ENCODE results near the gene ARHGAP10.
"Not testable (repeated sequence)": the region's sequence is repeated elsewhere in the genome, so short reads cannot be mapped to it uniquely, and the experiment has no call there.

Gene ARHGAP10

GRCh38 chr4:148077581-148077980 lies 345.7 kb downstream of the ARHGAP10 start:
- no peak for TF ChIP-seq POLR2A (IDR thresholded peaks at IDR 0.05; ENCODE audit: low read length)
- TF ChIP-seq GATA1 (IDR thresholded peaks at IDR 0.05; ENCODE audit: low read depth, low read length): no peak
- no peak for DNase-seq

DNA sequence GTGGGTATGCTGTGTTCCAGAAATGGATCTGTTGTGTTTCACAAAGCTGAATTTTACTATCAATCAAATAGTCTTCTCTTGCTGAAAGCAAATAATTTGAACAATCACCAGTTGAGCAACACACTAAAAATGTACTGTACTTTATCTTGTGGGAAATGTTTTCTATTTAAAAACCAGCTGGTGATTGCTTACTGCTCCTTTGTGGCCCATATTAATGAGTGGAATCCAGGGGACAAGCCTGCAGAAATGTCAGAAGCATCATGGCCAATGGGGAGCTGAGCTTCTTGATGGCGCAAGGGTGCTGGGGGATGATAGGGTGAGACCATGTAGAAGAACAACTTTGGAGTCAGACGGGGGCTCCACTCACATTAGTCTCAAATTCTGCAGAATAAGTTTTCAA lies 346.2 kb downstream of the ARHGAP10 start:
- no peak for DNase-seq
- TF ChIP-seq GATA1 (IDR thresholded peaks at IDR 0.05; ENCODE audit: low read depth, low read length) (no peak), POLR2A (IDR thresholded peaks at IDR 0.05; ENCODE audit: low read length) (no peak)

GRCh38 chr4:148079961-148080360 lies 348.1 kb downstream of the ARHGAP10 start:
- DNase-seq: no peak
- TF ChIP-seq POLR2A (IDR thresholded peaks at IDR 0.05; ENCODE audit: low read length): no peak
- TF ChIP-seq GATA1 (IDR thresholded peaks at IDR 0.05; ENCODE audit: low read depth, low read length): no peak

- no peak for DNase-seq
- TF ChIP-seq POLR2A (IDR thresholded peaks at IDR 0.05; ENCODE audit: low read length): no peak
- no peak for TF ChIP-seq GATA1 (IDR thresholded peaks at IDR 0.05; ENCODE audit: low read depth, low read length)
Measured at GRCh38 chr4:148081267-148081666, 349.4 kb downstream of the ARHGAP10 start.

- no peak for DNase-seq
Measured at GRCh38 chr4:148081745-148082144, 349.9 kb downstream of the ARHGAP10 start.

DNA sequence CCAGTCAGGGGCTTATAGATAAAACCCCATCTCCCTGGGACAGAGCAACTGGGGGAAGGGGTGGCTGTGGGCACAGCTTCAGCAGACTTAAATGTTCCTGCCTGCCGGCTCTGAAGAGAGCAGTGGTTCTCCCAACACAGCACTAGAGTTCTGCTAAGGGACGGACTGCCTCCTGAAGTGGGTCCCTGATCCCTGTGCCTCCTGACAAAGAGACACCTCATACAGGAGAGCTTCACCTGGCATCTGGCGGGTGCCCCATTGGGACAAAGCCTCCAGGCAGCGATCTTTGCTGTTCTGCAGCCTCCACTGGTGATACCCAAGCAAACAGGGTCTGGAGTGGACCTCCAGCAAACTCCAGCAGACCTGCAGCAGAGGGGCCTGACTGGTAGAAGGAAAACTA lies 351.2 kb downstream of the ARHGAP10 start:
- not testable (repeated sequence) for DNase-seq

More at GRCh38 chr4:148081745-148082144, 349.9 kb downstream of the ARHGAP10 start:
- no peak for TF ChIP-seq POLR2A (IDR thresholded peaks at IDR 0.05; ENCODE audit: low read length)
- no peak for TF ChIP-seq GATA1 (IDR thresholded peaks at IDR 0.05; ENCODE audit: low read depth, low read length)

- no peak for DNase-seq
- no peak for TF ChIP-seq POLR2A (IDR thresholded peaks at IDR 0.05; ENCODE audit: low read length)
- no peak for TF ChIP-seq GATA1 (IDR thresholded peaks at IDR 0.05; ENCODE audit: low read depth, low read length)
Measured at GRCh38 chr4:148089624-148090023, 357.7 kb downstream of the ARHGAP10 start.

DNA sequence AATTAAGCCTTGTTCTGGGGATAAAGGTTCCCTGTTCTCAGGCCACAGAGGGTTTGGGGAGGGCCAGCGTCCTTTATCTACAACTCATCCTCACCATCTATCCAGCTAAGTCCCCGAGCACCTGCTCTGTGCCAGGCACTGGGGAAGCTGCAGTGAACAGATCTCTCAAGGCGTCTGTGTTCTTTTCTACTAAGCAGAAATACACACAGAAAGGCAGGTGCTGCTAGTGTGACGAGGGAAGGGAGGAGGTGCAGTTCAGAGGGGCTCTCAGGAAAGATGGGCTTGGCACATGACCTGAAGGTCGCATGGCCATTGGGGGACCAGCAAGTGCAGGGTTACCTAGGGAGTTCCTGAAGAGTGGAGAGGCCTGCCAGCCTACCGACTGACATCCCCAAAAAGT lies 358.1 kb downstream of the ARHGAP10 start:
- no peak for TF ChIP-seq POLR2A (IDR thresholded peaks at IDR 0.05; ENCODE audit: low read length)
- TF ChIP-seq GATA1 (IDR thresholded peaks at IDR 0.05; ENCODE audit: low read depth, low read length): no peak
- no peak for DNase-seq

GRCh38 chr4:148090503-148091476 lies 358.9 kb downstream of the ARHGAP10 start:
- no peak for DNase-seq
- no peak for TF ChIP-seq POLR2A (IDR thresholded peaks at IDR 0.05; ENCODE audit: low read length)
- no peak for TF ChIP-seq GATA1 (IDR thresholded peaks at IDR 0.05; ENCODE audit: low read depth, low read length)

DNA sequence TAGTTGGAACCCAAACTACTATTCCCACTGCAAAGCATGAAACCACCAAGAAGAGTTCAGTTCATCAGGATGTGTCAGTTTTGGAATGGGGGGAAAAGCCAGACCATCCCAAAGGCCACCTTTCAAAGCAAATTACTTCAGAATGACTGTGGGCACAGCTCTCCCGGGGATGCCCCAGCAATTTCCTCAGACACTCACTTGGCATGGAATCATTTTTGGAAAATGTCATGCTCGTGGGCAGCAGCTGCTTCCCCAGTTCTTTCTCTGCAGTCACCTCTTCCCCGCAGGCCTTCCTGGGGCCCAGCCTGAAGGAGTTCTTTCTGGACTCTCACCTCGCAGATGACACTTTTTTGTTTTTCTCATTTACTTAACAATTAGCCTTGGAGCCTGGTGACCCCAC lies 360.0 kb downstream of the ARHGAP10 start:
- no peak for DNase-seq
- no peak for TF ChIP-seq POLR2A (IDR thresholded peaks at IDR 0.05; ENCODE audit: low read length)

DNA sequence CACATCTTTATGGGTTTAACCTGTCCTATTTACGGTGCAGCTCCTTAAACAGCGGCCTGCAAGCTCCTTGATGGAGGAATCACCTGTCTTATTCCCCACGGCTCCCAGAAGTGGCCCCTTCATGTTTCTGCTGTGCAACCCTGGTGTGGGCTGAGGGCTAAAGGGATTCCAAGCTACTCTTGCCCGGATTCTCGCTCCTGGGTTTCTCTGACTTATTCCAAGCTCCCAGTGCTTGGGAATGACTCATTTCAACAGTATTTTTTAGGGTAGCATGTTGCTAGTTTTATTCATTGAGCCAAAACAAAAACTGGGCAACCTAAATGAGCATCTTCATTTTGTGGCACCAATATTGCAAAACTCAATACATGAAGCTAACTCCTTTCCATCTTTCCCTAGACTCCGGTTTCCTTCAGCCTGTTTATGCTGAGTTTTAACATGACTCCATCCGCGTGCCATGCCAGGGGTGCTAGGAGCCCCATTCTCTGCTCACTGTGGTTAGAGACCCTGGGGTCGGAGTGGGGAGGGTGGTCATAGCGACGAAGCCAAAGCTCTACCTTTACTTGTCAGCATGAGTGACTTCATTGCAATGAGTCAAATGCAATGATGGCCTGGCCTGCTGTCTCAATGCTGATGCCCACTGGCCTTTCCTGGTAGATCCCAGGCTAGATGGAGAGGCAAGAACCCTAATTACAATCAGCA lies 360.6 kb downstream of the ARHGAP10 start:
- no peak for DNase-seq
- TF ChIP-seq POLR2A (IDR thresholded peaks at IDR 0.05; ENCODE audit: low read length): no peak
- TF ChIP-seq GATA1 (IDR thresholded peaks at IDR 0.05; ENCODE audit: low read depth, low read length): no peak

DNA sequence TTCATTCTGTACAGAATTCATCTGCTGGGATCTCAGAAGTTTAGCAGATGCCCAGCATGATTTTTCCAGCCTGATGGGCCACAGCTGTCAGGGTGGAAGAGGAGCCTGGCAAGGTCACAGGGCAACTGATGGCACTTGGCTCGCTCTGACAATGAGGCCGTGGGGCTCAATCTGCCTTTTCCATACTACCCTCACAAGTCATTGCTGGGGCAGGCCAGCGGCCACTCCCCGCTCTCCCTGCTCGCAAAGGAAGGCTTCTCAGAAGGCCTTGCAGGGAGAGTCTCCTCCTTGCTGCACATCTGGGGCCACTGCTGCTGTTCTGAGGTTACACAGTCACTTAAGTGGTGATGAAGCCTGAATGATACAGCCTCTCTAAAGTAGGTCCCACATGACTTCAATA lies 361.2 kb downstream of the ARHGAP10 start:
- DNase-seq: no peak
- TF ChIP-seq GATA1 (IDR thresholded peaks at IDR 0.05; ENCODE audit: low read depth, low read length) (no peak), POLR2A (IDR thresholded peaks at IDR 0.05; ENCODE audit: low read length) (no peak)

DNA sequence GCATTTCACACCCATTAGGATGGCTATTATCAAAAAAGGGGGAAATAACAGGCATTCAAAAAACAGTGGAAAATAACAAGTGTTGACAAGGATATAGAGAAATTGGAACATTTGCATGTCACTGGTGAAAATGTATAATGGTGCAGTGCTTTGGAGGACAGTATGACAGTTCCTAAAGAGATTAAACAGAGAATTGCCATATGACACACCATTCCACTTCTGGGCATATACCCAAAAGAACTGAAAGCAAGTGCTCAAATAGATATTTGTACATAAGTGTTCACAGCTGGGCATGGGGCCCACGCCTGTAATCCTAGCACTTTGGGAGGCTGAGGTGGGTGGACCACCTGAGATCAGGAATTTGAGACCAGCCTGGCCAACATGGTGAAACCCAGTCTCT lies 362.3 kb downstream of the ARHGAP10 start:
- no peak for DNase-seq
- TF ChIP-seq GATA1 (IDR thresholded peaks at IDR 0.05; ENCODE audit: low read depth, low read length): no peak
- TF ChIP-seq POLR2A (IDR thresholded peaks at IDR 0.05; ENCODE audit: low read length): no peak

GRCh38 chr4:148095346-148095923 lies 363.5 kb downstream of the ARHGAP10 start:
- TF ChIP-seq GATA1 (IDR thresholded peaks at IDR 0.05; ENCODE audit: low read depth, low read length): no peak
- TF ChIP-seq POLR2A (IDR thresholded peaks at IDR 0.05; ENCODE audit: low read length): no peak
- DNase-seq: no peak

All from erythroblast (primary cell).